GM19035 (cell line): ENCODE results near the gene ADM2.

Experiments
- ATAC-seq: cut with Tn5 transposase; IDR thresholded peaks from one replicate; pipeline ENCODE4 v1.9.1; 2021; ENCODE audit not compliant: unreplicated experiment

The ADM2 gene

GRCh38 chr22:50483977-50484853 lies 2.9 kb downstream of the ADM2 start:
- ATAC-seq = no peak

- ATAC-seq = no peak
These were observed 4.1 kb downstream of the ADM2 start for GRCh38 chr22:50485221-50486131.

DNA sequence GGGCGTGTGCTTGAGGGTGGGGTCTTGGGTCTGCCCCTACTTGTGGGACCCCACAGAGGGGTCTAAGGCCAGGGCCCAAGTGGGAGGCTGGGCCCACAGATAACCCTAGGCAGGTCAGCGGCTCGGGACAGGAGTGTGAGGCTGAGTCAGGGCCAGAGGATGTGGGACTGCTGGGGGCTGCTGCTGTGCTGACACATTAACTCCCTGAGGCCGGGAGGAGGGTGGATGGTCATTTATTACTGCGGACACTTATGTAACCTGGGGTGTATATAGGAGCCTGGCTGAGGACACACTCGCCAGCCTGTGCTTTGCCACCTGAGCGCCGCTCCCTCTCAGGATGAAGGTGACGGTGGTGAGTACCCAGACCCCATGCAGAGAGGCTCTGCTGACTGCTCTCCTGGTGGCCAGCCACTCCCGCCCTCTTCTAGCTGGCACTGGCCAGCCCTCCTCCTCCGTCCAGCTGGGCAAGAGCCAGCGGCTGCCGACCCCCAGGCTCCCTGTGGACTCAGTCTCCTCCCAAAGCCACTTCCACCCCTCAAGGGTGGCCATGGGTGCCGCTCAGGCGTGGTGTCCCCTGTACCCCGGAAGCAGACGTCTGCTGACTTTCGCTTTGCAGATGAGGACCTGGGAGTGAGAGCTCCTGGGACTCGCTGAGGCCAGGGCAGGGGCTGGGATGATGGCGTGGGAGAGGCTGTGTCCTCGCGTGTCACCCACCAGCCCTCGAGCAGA lies 5.4 kb downstream of the ADM2 start, which contains the start of gene MIOX:
Gene MIOX, plus strand, starts transcription at position 299 of the 729 bp plus-strand sequence. Its CDS starts 39 bp downstream, at position 338.
- no peak for ATAC-seq

DNA sequence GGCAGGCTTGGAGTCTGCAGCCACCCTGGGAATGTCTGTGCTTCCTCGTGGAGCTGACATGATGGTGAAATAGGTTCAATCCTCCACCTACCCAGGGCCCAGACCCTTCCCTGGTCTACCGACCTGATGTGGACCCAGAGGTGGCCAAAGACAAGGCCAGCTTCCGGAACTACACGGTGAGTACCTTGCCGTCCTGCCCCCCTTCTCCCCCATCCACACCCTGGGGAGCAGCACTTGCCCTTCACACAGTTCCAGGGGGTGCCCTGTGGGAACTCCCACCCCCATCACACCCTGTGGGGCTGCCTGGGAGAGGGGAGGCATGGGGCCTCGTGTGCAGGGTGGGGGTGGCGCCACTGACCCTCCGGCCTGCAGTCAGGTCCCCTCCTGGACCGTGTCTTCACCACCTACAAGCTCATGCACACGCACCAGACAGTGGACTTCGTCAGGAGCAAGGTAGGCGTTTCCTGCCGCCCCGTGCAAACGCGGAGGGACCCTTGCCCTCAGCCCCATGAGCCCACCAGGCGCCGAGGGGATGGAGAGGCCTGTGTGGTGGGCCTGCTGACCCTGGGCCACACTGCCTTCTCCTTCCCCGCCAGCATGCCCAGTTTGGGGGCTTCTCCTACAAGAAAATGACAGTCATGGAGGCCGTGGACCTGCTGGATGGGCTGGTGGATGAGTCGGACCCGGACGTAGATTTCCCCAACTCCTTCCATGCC lies 6.1 kb downstream of the ADM2 start:
- no peak for ATAC-seq

DNA sequence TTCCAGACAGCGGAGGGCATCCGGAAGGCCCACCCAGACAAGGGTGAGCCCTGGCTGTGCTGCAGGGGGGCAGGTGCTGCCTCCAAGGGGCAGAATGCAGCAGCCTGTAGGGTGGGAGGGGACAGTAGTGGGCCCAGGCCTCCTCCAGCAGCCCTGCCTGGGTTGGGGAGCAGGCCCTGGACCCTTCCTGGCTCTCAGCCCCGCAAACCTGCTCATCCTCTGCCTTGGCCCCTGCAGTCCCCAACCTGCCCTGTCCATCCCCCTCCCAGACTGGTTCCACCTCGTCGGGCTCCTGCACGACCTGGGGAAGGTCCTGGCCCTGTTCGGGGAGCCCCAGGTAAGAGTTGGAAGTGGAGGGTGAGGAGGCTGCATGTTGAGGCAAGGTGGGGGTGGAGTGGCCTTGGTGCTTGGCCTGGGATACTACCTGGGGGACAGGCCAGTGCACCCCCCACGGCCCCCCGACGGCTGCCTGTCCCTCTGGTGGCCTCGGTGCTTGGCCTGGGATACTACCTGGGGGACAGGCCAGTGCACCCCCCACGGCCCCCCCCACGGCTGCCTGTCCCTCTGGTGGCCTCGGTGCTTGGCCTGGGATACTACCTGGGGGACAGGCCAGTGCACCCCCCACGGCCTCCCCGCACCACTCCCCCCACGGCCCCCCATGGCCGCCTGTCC lies 6.8 kb downstream of the ADM2 start:
- ATAC-seq = no peak

DNA sequence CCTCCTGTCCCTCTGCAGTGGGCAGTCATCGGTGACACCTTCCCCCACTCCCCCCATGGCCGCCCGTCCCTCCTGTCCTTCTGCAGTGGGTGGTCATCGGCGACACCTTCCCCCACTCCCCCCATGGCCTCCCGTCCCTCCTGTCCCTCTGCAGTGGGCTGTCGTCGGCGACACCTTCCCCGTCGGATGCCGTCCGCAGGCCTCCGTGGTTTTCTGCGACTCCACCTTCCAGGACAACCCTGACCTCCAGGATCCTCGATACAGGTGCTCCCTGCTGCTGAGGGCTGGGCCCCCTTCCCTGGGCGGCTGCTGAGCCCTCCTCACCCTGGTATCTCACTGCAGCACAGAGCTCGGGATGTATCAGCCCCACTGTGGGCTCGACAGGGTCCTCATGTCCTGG lies 7.5 kb downstream of the ADM2 start:
- no peak for ATAC-seq

DNA sequence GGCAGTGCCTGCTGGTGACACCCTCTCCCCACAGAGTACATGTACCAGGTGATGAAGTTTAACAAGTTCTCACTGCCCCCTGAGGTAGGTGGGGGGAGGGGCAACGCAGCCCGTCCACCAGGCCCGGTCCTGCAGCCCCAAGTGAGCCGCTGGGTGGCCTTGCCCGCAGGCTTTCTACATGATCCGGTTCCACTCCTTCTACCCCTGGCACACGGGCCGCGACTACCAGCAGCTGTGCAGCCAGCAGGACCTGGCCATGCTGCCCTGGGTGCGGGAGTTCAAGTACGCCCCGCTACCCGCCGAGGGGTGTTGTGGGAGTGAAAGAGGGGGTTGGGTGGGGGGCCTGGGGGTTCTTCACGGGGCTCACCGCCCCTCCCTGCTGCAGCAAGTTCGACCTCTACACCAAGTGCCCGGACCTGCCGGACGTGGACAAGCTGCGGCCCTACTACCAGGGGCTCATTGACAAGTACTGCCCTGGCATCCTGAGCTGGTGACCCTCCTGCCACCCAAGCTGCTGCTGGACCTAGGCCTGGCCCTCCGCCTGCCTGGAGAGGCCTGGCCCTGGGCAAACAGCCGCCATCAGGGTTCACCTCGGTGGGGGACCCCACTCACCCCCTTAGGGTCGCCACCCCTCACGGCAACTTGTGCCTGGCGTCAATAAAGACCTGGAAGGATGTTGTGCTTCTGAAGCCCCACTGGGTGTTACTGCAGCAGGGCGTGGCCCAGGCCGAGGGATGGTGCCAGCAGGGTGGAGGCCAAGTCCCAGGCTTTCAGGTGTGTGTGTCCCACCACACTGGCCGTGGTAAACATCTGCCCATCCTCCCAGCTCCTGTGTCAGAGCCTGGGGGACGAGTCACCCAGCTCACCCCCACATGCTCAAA lies 8.3 kb downstream of the ADM2 start:
- no peak for ATAC-seq

- no peak for ATAC-seq
These were observed 9.4 kb downstream of the ADM2 start for GRCh38 chr22:50490531-50491308.

DNA sequence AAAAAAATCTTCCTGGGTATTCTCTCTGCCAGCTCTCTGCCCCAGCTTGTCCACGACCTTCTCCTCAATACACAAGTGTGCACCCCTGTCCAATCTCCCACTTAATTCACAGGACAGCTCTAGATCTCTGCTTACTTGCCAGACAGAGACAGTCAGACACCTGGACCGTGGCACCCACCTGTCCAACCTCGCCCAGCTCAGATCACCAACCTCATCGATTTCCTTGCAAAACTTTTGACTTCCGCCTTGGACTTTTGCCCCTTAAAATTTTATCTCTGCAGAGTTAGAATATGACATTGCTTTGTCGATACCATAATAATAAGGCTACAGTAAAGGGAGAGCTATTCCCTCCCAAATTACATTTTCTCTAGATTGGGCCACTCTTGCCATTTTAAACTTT lies 15.8 kb downstream of the ADM2 start:
- no peak for ATAC-seq

GRCh38 chr22:50498322-50498890 lies 17.1 kb downstream of the ADM2 start:
- no peak for ATAC-seq

- no peak for ATAC-seq
These were observed 19.1 kb downstream of the ADM2 start for GRCh38 chr22:50500452-50500851.

DNA sequence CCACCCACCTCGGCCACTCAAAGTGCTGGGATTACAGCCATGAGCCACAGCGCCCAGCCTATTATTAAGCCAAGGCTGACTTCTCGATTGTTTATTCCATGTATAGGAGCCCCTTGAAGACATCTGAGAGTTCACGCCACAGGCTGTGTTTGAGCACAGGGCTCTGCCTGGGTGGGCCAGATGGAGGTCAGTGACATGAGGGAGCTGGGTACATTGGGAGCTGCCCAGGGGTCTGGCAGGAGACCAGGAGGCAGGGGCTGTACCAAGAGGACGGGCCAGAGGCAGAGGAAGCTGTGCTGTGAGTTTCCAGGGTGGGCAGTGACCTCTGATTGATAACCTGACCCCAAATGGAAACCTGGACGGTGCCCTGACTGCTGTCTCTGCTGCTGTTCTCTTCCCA lies 20.8 kb downstream of the ADM2 start:
- no peak for ATAC-seq

DNA sequence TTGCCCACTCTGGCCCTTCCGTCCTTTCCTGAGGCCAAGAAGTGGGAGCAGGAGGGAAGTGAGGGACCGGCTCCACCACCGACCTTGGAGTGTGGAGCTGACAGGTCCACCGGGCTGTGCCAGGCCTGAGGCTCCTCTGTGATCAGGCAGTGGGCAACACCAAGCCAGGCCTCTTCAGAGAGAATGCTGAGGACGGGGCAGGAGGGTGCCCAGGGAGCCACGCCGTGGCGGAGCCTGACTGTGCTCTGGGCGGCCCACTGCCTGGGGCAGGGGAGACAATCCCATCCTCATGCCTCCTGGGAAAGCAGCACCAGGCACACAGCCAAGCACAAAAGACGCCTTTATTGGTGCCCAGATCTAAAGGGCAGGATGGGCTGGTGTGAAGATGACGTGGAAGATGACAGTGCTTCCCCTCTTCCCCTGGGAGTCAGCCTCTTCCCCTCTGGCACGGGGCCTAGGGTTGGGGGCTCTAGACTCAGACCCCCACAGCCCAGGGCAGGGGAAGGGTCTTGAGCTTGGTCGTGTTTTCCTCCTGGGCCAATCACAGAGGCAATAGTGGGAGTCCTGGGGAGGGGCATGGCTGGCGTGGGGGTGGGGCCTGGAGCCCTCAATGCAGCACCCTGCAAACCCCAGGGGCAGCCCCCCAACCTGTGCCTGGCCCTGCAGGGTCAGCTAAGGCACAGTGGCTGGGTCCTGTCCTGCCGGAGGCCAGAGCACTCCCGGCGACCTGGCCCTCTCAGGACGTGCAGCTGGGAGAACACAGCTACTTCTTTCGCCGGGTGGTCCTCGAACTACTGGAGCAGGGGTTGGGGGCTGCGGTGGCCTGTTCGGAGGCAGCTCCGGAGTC lies 21.5 kb downstream of the ADM2 start:
- ATAC-seq = no peak

DNA sequence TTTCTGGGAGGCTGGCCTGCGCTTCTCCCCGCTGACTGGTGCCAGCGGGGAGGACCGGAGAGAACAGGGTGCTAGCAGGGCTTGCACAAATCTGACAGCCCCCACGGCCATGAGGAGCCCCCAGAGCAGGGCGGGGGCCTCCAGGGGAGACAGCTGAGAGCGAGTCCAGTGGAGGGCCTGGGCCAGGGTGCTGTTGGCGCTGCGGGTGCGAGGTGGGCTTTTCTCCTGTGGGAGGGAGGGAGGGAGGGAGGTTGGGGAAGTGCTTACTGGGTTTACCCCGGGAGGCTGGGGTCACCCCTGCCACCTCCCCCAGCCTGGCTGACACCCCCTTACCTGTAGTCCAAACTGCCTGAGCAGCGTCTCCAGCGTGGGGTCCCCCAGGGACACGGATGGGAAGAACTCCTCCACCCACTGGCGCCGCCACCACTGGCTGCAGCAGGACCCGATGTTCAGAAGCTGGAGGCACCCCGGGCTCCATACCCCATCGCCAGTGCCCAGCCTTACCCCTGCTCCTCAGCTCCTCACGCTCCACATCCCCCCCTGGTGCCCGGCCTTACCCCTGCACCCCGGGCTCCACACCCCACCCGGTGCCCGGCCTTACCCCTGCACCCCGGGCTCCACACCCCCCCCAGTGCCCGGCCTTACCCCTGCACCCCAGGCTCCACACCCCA lies 22.3 kb downstream of the ADM2 start:
- ATAC-seq = no peak

DNA sequence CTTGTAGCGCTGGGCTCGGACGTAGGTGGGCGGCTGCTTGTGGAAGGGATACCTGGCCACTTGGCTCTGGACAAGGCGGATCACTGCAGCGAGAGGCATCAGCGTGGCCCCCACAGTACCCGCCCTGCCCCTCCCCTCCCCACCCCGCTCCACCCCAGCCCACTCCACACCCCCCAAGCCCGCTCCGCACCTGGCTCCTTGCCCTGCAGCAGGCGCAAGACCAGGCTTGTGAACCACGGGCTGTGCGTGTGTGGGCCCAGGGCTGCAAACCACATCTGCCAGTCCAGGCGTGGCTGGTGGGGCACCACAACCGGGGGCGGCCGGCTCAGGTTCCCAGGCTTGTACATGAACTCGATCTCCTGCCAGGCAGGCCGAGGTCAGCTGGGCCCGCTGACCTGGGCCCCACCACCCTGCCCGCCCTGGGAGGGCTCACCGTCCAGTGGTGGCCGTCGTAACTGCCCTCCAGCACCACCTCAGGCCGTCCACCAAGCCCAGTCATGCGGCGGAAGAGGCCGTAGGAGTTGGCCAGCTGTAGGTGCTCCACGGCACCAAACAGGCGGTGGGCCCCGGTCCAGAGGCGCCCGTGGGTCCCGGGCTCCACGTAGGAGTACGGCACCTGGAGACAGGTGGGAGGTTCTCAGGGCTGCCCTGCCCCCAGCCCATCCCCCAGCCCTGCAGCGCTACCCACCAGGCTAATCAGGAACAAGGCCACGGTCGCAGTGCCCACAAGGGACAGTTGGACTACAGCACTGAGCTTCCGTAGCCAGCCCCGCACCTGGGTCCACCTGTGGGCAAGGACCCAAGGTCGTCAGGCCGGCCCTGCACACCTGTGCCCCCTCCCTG lies 23.2 kb downstream of the ADM2 start:
- ATAC-seq = no peak
